ENCODE measurements around the gene CIB2.

- TF ChIP-seq, protein P1, sequence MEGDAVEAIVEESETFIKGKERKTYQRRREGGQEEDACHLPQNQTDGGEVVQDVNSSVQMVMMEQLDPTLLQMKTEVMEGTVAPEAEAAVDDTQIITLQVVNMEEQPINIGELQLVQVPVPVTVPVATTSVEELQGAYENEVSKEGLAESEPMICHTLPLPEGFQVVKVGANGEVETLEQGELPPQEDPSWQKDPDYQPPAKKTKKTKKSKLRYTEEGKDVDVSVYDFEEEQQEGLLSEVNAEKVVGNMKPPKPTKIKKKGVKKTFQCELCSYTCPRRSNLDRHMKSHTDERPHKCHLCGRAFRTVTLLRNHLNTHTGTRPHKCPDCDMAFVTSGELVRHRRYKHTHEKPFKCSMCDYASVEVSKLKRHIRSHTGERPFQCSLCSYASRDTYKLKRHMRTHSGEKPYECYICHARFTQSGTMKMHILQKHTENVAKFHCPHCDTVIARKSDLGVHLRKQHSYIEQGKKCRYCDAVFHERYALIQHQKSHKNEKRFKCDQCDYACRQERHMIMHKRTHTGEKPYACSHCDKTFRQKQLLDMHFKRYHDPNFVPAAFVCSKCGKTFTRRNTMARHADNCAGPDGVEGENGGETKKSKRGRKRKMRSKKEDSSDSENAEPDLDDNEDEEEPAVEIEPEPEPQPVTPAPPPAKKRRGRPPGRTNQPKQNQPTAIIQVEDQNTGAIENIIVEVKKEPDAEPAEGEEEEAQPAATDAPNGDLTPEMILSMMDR (IDR thresholded peaks at IDR 0.05): no peak
- TF ChIP-seq POLR2A (IDR thresholded peaks at IDR 0.05): no peak
These were observed 18.8 kb upstream of the CIB2 start for GRCh38 chr15:78149805-78150751.

Data from Peyer's patch (tissue), 4 donors.